Activated T-helper 1 cell treated with anti-CD3 and anti-CD28 coated beads, Interleukin-12 subunit alpha, Interleukin-12 subunit beta, Interleukin-2, Interleukin-4 antibody, amounts not matched to agents 30 ng/mL and 10 ng/mL and 1 ng/mL, durations not matched to agents 14 hours and 24 hours and 36 hours (primary cell): Measurements from ENCODE around the gene DBH. TPM values are rescaled to one million over a fixed set of nuclear protein-coding genes. Genes with fewer than 3 reads are reported as not detected.

ENCODE experiments used
- DNase-seq: peaks from one replicate; pipeline ENCODE4 v3.0.0; 2021; ENCODE audit warnings: low spot score
- H3K27ac Mint-ChIP-seq: one replicate; pipeline ENCODE4 v1.8.0; 2021; ENCODE audit warnings: mild to moderate bottlenecking, mixed read lengths
- H3K27me3 Mint-ChIP-seq: one replicate; pipeline ENCODE4 v1.8.0; 2022; ENCODE audit warnings: mild to moderate bottlenecking, moderate library complexity, mixed read lengths; ENCODE audit not compliant: insufficient read depth
- H3K36me3 Mint-ChIP-seq: one replicate; pipeline ENCODE4 v1.8.0; 2021; ENCODE audit warnings: low read depth, mixed read lengths
- H3K4me1 Mint-ChIP-seq: one replicate; pipeline ENCODE4 v1.8.0; 2021; ENCODE audit warnings: low read depth, mixed read lengths
- H3K4me3 Mint-ChIP-seq: one replicate; pipeline ENCODE4 v1.8.0; 2021; ENCODE audit warnings: mild to moderate bottlenecking, moderate library complexity, mixed read lengths
- H3K9me3 Mint-ChIP-seq: one replicate; pipeline ENCODE4 v1.8.0; 2021; ENCODE audit warnings: mixed read lengths
- intact Hi-C: fragments of 100-400 bp; cut with micrococcal nuclease; formaldehyde crosslinking; loops from one replicate; pipeline ENCODE4 v1.15.1; 2024
- total RNA-seq: library from RNA; stranded (reverse); gene quantifications from 2 replicates; pipeline ENCODE4 v1.2.3, GENCODE V29; 2022

DBH gene
- total RNA-seq, 1 donor from 2014 or later, result not detected

- no peaks in the 10 kb centered on the region for H3K4me1 Mint-ChIP-seq
- no peaks in the 10 kb centered on the region for H3K36me3 Mint-ChIP-seq
- intact Hi-C loops, result no loop called here
- H3K27ac Mint-ChIP-seq, result no peak overlapping the region
- no peak overlapping the region for H3K4me3 Mint-ChIP-seq
- H3K9me3 Mint-ChIP-seq, result peaks cover 14% of the 10 kb centered on the region
- DNase-seq, result no peak
- no peaks in the 10 kb centered on the region for H3K27me3 Mint-ChIP-seq
These were observed 38.7 kb upstream of the DBH start for GRCh38 chr9:133597316-133597957.

GRCh38 chr9:133598978-133599377, 37.2 kb upstream of the DBH start:
- Mint-ChIP-seq H3K4me1 (no peaks in the 10 kb centered on the region), H3K36me3 (no peaks in the 10 kb centered on the region), H3K4me3 (no peak overlapping the region), H3K9me3 (peaks cover 14% of the 10 kb centered on the region), H3K27ac (no peak overlapping the region), H3K27me3 (no peaks in the 10 kb centered on the region)
- DNase-seq, result no peak
- intact Hi-C loops, result no loop called here

GRCh38 chr9:133599470-133600173, 36.5 kb upstream of the DBH start:
- no peaks in the 10 kb centered on the region for H3K36me3 Mint-ChIP-seq
- no peaks in the 10 kb centered on the region for H3K27me3 Mint-ChIP-seq
- H3K4me1 Mint-ChIP-seq, result no peaks in the 10 kb centered on the region
- H3K4me3 Mint-ChIP-seq, result no peak overlapping the region
- DNase-seq, result no peak
- intact Hi-C loops, result no loop called here
- H3K27ac Mint-ChIP-seq, result no peak overlapping the region
- peaks cover 14% of the 10 kb centered on the region for H3K9me3 Mint-ChIP-seq

- DNase-seq, result no peak
- intact Hi-C loops, result no loop called here
- H3K4me3 Mint-ChIP-seq, result no peak overlapping the region
- no peak overlapping the region for H3K27ac Mint-ChIP-seq
- H3K27me3 Mint-ChIP-seq, result peaks cover 2% of the 10 kb centered on the region
- H3K4me1 Mint-ChIP-seq, result no peaks in the 10 kb centered on the region
- no peaks in the 10 kb centered on the region for H3K36me3 Mint-ChIP-seq
- peaks cover 14% of the 10 kb centered on the region for H3K9me3 Mint-ChIP-seq
These were observed 35.4 kb upstream of the DBH start for GRCh38 chr9:133600739-133601138.

- DNase-seq, result no peak
- Mint-ChIP-seq H3K4me3 (no peak overlapping the region), H3K36me3 (no peaks in the 10 kb centered on the region), H3K27me3 (peaks cover 4% of the 10 kb centered on the region), H3K9me3 (peaks cover 14% of the 10 kb centered on the region), H3K4me1 (no peaks in the 10 kb centered on the region), H3K27ac (no peak overlapping the region)
- intact Hi-C loops, result no loop called here
These were observed 34.4 kb upstream of the DBH start for GRCh38 chr9:133601746-133602145.

GRCh38 chr9:133602277-133602676, 33.9 kb upstream of the DBH start:
- H3K27ac Mint-ChIP-seq, result no peak overlapping the region
- H3K27me3 Mint-ChIP-seq, result peaks cover 4% of the 10 kb centered on the region
- DNase-seq, result no peak
- H3K4me1 Mint-ChIP-seq, result no peaks in the 10 kb centered on the region
- peaks cover 9% of the 10 kb centered on the region for H3K9me3 Mint-ChIP-seq
- intact Hi-C loops, result no loop called here
- H3K36me3 Mint-ChIP-seq, result no peaks in the 10 kb centered on the region
- H3K4me3 Mint-ChIP-seq, result no peak overlapping the region

GRCh38 chr9:133603135-133603927, 32.8 kb upstream of the DBH start:
- peaks cover 4% of the 10 kb centered on the region for H3K27me3 Mint-ChIP-seq
- DNase-seq, result no peak
- H3K4me3 Mint-ChIP-seq, result no peak overlapping the region
- intact Hi-C loops, result no loop called here
- no peaks in the 10 kb centered on the region for H3K4me1 Mint-ChIP-seq
- H3K27ac Mint-ChIP-seq, result no peak overlapping the region
- H3K9me3 Mint-ChIP-seq, result no peaks in the 10 kb centered on the region
- no peaks in the 10 kb centered on the region for H3K36me3 Mint-ChIP-seq

GRCh38 chr9:133604214-133604613, 31.9 kb upstream of the DBH start:
- Mint-ChIP-seq H3K27ac (no peak overlapping the region), H3K4me1 (no peaks in the 10 kb centered on the region), H3K36me3 (no peaks in the 10 kb centered on the region), H3K27me3 (peaks cover 4% of the 10 kb centered on the region), H3K4me3 (no peak overlapping the region), H3K9me3 (no peaks in the 10 kb centered on the region)
- intact Hi-C loops, result no loop called here
- no peak for DNase-seq

- intact Hi-C loops, result no loop called here
- Mint-ChIP-seq H3K9me3 (no peaks in the 10 kb centered on the region), H3K36me3 (no peaks in the 10 kb centered on the region), H3K4me1 (no peaks in the 10 kb centered on the region), H3K4me3 (no peak overlapping the region), H3K27me3 (peaks cover 8% of the 10 kb centered on the region), H3K27ac (no peak overlapping the region)
- DNase-seq, result no peak
These were observed 31.3 kb upstream of the DBH start for GRCh38 chr9:133604856-133605255.

GRCh38 chr9:133605446-133605845, 30.7 kb upstream of the DBH start:
- H3K36me3 Mint-ChIP-seq, result no peaks in the 10 kb centered on the region
- no peak overlapping the region for H3K27ac Mint-ChIP-seq
- no peaks in the 10 kb centered on the region for H3K9me3 Mint-ChIP-seq
- no peaks in the 10 kb centered on the region for H3K4me1 Mint-ChIP-seq
- peaks cover 9% of the 10 kb centered on the region for H3K27me3 Mint-ChIP-seq
- intact Hi-C loops, result no loop called here
- no peak overlapping the region for H3K4me3 Mint-ChIP-seq
- no peak for DNase-seq

GRCh38 chr9:133605856-133606707, 30.1 kb upstream of the DBH start:
- H3K9me3 Mint-ChIP-seq, result no peaks in the 10 kb centered on the region
- no peaks in the 10 kb centered on the region for H3K36me3 Mint-ChIP-seq
- H3K27me3 Mint-ChIP-seq, result peaks cover 9% of the 10 kb centered on the region
- no peak for DNase-seq
- no peak overlapping the region for H3K4me3 Mint-ChIP-seq
- H3K4me1 Mint-ChIP-seq, result no peaks in the 10 kb centered on the region
- no peak overlapping the region for H3K27ac Mint-ChIP-seq
- intact Hi-C loops, result no loop called here

- Mint-ChIP-seq H3K4me3 (no peak overlapping the region), H3K36me3 (no peaks in the 10 kb centered on the region), H3K4me1 (no peaks in the 10 kb centered on the region), H3K27ac (no peak overlapping the region), H3K27me3 (peaks cover 12% of the 10 kb centered on the region), H3K9me3 (no peaks in the 10 kb centered on the region)
- intact Hi-C loops, result no loop called here
- DNase-seq, result no peak
These were observed 29.5 kb upstream of the DBH start for GRCh38 chr9:133606708-133607025.
